LNCaP clone FGC (cell line): Measurements from ENCODE around the gene SPTBN1.

Experiments used
- DNase-seq: peaks from one replicate; pipeline ENCODE4 v3.0.0-alpha.2; 2011; ENCODE audit warnings: low read depth
- H3K4me3 ChIP-seq: 2 replicates; pipeline ENCODE4 v1.5.1; 2011; ENCODE audit warnings: mild to moderate bottlenecking, low read depth, low read length, control low read depth
- CTCF ChIP-seq: IDR thresholded peaks from 2 replicates; pipeline ENCODE4 v1.5.1; 2012; ENCODE audit warnings: mild to moderate bottlenecking; ENCODE audit not compliant: control insufficient read depth, insufficient read depth; ENCODE audit errors: extremely low read depth

SPTBN1 gene

GRCh38 chr2:54549430-54549829 lies 93.3 kb downstream of the SPTBN1 start:
- DNase-seq = no peak
- TF ChIP-seq CTCF = no peak
- H3K4me3 ChIP-seq = no peak overlapping the region

- no peak for TF ChIP-seq CTCF
- DNase-seq = no peak
- no peak overlapping the region for H3K4me3 ChIP-seq
Measured at GRCh38 chr2:54549917-54550518, 93.9 kb downstream of the SPTBN1 start.

GRCh38 chr2:54550547-54550946 lies 94.4 kb downstream of the SPTBN1 start:
- no peak overlapping the region for H3K4me3 ChIP-seq
- DNase-seq = no peak
- TF ChIP-seq CTCF = no peak

GRCh38 chr2:54551123-54551756 lies 95.1 kb downstream of the SPTBN1 start:
- DNase-seq = no peak
- no peak overlapping the region for H3K4me3 ChIP-seq
- no peak for TF ChIP-seq CTCF

- no peak for DNase-seq
- TF ChIP-seq CTCF = no peak
- H3K4me3 ChIP-seq = no peak overlapping the region
Measured at GRCh38 chr2:54553075-54553474, 96.9 kb downstream of the SPTBN1 start.

GRCh38 chr2:54553775-54554174 lies 97.6 kb downstream of the SPTBN1 start:
- no peak for TF ChIP-seq CTCF
- DNase-seq = no peak
- no peak overlapping the region for H3K4me3 ChIP-seq
